IMR-90 (cell line): ENCODE data around the gene COL9A3.

Experiments used
- BHLHE40 ChIP-seq: fragments of 150-350 bp; IDR thresholded peaks from 2 replicates; pipeline ENCODE4 v1.6.1; 2016; ENCODE audit warnings: mild to moderate bottlenecking, low read depth, low read length
- CEBPB ChIP-seq: IDR thresholded peaks from 2 replicates; pipeline ENCODE4 v1.6.1; 2012; ENCODE audit warnings: low read depth, low read length, improper control_type of control experiment
- CHD1 ChIP-seq: IDR thresholded peaks from 2 replicates; pipeline ENCODE4 v1.6.1; 2012; ENCODE audit warnings: low read depth, low read length, improper control_type of control experiment
- CTCF ChIP-seq: conservative IDR thresholded peaks from 2 replicates; pipeline ENCODE4 v1.5.1; 2012; ENCODE audit warnings: mild to moderate bottlenecking, low read depth, low read length, improper control_type of control experiment
- ELK1 ChIP-seq: fragments of 150-350 bp; IDR thresholded peaks from 2 replicates; pipeline ENCODE4 v1.6.1; 2016; ENCODE audit warnings: low read depth, mild to moderate bottlenecking, low read length, moderate library complexity, borderline replicate concordance
- FOS ChIP-seq: fragments of 150-350 bp; IDR thresholded peaks from 2 replicates; pipeline ENCODE4 v1.6.1; 2016; ENCODE audit warnings: low read depth, low read length
- MAFK ChIP-seq: IDR thresholded peaks from 2 replicates; pipeline ENCODE4 v1.6.1; 2012; ENCODE audit warnings: low read depth, low read length, improper control_type of control experiment
- MXI1 ChIP-seq: IDR thresholded peaks from 2 replicates; pipeline ENCODE4 v1.6.1; 2012; ENCODE audit warnings: low read depth, mild to moderate bottlenecking, low read length, moderate library complexity, borderline replicate concordance
- NFE2L2 ChIP-seq: fragments of 150-350 bp; IDR thresholded peaks from 2 replicates; pipeline ENCODE4 v1.6.1; 2016; ENCODE audit warnings: low read depth, mild to moderate bottlenecking, low read length
- POLR2A ChIP-seq: IDR thresholded peaks from 2 replicates; pipeline ENCODE4 v1.6.1; 2012; ENCODE audit warnings: mild to moderate bottlenecking, low read depth, low read length
- RAD21 ChIP-seq: IDR thresholded peaks from 2 replicates; pipeline ENCODE4 v1.6.1; 2012; ENCODE audit warnings: low read length, improper control_type of control experiment
- RCOR1 ChIP-seq: IDR thresholded peaks from 2 replicates; pipeline ENCODE4 v1.6.1; 2012; ENCODE audit warnings: mild to moderate bottlenecking, low read length, improper control_type of control experiment; ENCODE audit not compliant: insufficient replicate concordance
- RFX5 ChIP-seq: IDR thresholded peaks from 2 replicates; pipeline ENCODE4 v1.8.0; 2012; ENCODE audit warnings: low read depth, mild to moderate bottlenecking, low read length, moderate library complexity
- USF2 ChIP-seq: fragments of 150-350 bp; IDR thresholded peaks from 2 replicates; pipeline ENCODE4 v1.6.1; 2017; ENCODE audit warnings: mild to moderate bottlenecking, antibody characterized with exemption, low read length, low read depth

GRCh38 chr20:62824476-62825332 is 7.9 kb downstream of the COL9A3 start:
- TF ChIP-seq CTCF (no peak), ELK1 (no peak), BHLHE40 (no peak), POLR2A (no peak), RAD21 (no peak), USF2 (no peak), CEBPB (no peak), RCOR1 (no peak), MXI1 (no peak), RFX5 (no peak), MAFK (no peak), NFE2L2 (no peak), CHD1 (no peak), FOS (no peak)
